Skin of body (tissue), 2 donors: Measurements from ENCODE around the gene SLC38A2. TPM values are rescaled to one million over a fixed set of nuclear protein-coding genes. Genes with fewer than 3 reads are reported as not detected.

Experiments
- DNase-seq: peaks from one replicate; lab custom pipeline; 2025; lab: John Stamatoyannopoulos, UW
- total RNA-seq: library from RNA; depleted of rRNA; stranded (reverse); fragments of >200 nt; gene quantifications from one replicate; pipeline ENCODE4 v1.2.3, GENCODE V29; 2014

Gene SLC38A2
- total RNA-seq, 1 donor from 2014 or later = 366 TPM

DNA sequence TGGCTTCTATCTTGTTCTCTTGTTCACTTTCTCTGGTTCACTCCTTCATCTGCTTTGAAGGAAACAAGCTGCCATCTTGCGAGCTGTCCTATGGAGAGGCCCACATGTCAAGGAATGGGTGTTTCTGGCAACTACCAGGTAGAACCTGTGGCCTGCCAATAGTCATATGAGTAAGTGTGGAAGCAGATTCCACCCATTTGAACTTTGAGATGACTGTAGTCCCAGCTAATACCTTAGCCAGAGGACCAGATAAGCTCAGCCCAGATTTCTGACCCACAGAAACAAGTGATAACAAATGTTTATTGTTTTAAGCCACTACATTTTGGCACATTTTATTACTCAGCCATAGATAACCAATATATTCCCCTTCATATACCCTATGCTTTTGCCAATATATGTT lies 4.0 kb upstream of the SLC38A2 start:
- no peak for DNase-seq

DNA sequence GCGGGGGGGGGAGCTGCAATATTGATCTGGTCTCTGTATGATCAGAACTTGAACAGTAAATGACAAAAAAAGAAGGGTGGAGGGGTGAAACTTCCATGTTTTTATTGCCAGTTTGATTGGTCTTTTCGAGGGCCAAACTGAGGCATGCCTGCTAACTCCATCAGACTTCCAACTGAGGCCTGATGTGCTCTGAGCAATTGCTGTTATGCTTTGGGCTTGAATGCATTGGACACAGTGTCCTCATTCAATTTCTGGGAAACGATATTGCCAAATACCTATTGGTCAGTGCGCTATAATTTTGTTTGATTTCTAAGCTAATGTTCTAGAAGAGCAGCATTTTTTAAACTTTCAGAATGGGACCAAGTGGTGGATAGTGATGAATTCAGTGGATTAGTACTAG lies 2.1 kb upstream of the SLC38A2 start:
- no peak for DNase-seq

GRCh38 chr12:46374310-46374709 lies 1.7 kb upstream of the SLC38A2 start:
- no peak for DNase-seq

DNA sequence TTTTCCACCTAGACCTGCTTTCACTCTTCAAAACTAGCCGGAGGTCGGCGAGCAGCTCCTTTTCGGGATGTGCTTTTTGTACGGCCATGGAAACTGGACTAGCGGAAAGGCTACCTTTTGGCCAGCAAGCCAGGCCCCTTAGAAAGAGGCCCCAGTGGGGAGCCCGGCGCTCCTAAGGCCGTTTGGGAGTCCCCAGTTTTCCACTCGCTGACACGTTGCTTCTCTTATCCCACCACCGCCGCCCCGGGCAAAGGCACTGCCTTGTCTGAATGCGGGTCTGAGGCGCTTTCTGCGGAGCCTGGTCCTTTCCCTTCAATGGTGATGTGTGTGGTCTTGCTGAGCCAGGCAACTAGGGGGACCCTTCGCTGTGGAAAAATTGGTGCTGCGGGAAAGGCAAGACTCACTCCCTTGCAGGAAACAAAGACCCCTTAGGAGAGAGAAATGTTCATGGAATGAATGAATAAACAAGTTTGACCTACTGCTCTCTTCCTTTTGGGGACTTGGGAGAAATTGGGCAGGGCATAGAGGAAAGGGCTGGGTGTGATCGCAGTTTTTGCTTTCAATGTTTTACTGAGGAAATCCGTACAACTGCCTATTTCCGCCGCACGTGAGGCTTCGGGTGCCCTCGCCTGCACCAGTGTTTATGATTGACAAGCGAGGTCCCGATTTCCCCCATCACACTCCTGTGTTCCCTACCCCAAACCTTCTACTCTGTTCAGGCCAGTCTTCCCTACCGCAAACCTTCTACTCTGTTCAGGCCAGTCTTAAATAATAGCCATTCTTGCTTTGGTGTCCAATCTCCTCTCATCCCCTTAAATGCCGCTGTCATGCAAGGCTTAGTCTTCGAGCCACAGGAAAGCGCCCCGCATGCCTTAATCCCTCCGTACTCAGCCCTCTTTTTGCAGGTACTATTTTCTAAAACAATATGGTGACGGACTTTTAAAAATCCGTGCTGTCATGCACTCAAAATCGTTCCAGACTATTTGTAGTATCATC lies 1.0 kb upstream of the SLC38A2 start:
- DNase-seq = peak; percentile 48

DNA sequence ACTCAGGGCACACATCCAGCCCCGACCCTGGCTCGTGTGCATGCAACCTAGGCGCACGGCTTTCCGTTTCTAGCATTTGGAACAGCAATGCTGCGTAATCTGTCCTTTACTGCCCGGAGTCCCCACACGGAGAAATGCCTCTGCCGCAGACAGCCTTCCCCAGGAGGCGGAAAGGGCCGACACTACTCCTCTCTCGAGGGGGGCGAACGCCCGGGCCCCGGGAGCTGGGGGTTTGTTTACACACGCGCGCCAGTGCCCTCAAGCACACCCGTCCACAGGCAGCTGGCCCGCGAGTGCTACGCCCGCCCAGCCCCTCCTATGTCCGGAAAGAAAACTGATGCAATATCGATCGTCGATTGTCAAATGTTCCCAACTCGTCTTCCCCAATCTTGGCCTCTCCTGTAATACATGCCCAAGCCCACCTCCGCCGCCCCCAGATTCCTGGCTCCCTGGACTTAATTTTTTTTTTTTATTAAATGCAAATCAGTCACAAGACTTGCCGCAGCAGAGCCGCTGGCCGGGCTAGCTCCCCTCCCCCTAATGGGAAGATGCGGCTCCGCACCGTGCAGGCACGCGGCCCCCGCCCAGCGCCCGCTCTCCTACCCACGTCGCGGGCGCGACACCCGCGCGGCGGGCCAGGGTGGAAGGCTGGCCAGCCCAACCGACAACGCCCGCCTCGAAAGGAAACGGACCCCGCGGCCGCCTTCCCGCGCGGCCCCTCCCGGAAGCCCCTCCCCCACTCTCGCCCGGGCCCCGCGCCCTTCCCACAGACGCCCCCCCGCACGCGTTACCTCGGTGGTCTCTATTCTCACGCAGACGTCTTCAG lies 642 bp downstream of the SLC38A2 start:
- peak; percentile 74 for DNase-seq

DNA sequence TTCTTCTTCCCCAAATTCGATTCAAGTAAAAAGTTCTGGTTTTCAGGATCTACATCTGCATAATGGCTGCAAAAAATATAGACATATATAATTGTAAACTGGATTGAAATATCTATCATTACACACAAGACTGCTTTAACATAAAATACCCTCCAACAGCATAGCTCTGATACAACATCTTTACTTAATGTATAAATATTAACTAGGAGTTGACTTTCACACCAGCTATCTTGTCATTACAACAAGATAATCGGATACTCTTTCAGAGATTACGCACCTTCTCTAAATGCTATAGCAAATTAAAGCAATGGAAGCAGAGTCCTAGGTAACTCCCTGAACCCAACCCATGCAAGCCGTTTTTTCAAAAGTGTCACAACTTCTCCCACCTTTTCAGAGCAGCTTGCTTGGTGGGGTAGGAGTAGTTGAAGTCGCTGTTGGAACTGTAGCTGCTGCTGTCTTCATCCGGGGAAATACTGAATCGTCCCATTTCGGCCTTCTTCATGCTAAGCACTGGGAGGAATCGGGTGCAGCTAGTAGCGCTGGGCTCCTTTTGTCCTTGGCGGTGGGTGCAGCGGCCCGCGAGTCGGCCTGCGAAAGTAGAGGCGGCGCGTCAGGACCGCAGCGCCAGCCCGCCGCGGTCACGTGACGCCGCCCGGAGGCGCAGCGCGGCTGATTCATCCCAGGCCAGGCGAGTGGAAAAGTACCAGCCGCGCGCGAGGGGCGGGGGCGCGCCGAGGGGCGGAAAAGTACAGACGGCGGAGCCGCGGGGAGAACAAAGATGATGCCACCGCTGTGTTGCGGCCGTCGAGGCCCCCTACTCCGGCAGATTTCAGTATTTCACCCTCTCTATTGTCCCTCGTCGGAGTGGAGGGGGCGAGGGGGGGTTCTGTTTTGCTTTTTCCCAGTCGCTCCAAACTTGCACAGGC lies 1.5 kb downstream of the SLC38A2 start:
- peak; percentile 72 for DNase-seq

DNA sequence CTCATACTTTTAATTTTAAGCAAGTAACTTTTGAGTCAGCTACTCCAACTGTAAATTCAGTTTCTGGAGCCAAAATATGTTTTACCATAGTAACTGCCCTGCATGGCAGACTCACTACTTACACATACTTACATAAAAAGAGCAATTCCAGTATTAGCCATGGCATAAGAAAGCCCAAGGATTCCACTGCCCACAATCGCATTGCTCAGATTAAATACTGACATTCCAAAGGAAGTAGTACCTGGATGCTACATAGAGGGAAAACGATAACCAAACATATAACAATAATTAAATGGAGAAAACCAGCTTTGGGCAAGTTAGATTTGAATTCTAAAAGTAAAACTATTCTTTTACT lies 2.2 kb downstream of the SLC38A2 start:
- DNase-seq = no peak

DNA sequence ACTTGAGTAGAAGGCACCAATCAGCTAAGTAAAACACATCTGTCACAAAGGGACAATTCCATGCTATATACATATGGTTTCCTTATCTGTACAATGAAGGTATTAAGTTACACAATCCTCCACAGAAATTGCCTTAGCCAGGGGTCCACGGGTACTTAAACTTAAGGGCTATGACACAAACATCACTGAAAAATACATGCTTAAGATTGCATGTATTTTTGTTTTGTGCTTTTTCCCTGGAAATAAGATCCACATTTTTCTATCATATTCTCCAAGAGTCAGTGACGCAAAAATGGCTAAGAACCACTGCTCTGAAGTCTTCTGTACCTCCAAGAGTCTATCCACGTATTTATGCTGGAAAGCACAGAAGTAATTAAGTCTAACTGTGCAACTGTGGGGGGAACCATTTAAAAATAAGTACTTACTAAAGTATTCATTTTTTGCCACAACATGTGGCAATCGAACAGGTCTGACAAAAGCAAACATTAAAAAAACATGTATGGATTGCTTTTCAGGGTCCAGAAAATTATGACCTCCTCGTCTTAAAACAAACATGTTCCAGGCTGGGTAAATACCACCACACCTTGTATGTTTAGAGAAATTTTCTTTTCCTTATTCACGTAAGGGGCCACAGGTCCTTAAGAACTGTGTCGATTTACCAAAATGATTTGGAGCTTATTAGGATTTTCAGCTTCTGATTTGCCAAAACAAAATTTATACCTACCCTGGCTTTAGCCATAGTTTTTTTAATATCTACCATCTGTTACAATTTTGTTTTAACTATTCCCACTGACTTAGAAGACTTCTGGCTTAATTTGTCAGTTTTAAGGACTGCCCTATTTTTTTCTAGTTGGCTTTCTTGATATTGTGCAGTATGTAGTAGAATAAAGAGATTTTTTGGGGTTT lies 2.8 kb downstream of the SLC38A2 start:
- no peak for DNase-seq

DNA sequence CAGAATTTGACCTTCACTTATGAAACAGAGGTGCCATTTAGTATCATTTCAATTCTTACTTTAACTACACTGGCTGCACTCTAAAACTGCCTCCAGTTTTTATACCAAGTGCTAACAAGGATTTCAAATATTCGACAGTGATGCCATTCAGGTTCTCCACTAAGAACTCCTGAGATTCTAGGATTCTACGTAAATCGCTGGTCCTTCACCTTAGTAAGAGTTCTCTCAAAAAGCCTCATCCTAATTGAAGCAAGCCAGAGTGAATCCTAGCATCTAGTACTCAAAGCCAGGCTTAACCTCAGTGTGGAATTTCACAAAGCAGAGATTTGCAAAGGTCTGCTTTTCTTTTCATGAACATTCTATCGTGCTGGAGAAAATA lies 3.5 kb downstream of the SLC38A2 start:
- no peak for DNase-seq

- DNase-seq = no peak
Observed at GRCh38 chr12:46368684-46369083, 3.9 kb downstream of the SLC38A2 start.

DNA sequence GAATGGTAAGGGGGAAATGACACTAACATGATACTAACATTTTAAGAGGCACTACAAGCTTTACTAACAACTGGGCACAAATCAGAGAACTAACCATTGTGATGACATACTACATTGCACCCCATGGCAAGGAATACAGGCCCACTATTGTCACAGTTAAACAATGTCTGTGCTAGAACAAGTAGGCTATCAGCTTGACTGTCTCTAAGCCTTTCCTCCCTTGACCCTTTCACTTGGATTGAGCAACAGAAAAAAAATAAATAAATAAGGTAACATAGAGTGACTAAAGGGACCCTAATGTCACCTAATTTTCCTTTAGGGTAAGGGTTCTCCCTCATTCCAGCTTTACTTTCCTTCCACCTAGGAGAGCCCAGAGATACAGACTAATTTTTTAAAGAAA lies 4.4 kb downstream of the SLC38A2 start:
- no peak for DNase-seq

GRCh38 chr12:46367351-46368029 lies 5.1 kb downstream of the SLC38A2 start:
- DNase-seq = no peak

DNA sequence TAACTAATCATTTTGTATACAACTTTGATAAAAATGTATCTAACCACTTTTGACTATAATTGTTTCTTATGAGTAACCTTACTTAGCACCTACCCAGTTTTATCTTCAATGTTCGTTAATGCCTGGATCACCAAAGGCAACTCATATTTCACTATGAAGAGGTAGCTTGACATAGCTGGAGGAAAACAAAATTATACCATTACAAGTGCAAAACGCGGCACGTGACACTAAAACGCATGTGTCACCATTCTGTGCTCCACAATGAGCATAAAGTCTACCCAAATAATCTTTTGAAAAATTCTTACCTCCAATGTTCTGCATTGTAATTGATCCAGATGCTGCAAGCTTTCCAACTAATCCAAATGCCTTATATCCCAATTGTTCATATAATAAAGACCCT lies 5.8 kb downstream of the SLC38A2 start:
- no peak for DNase-seq

DNA sequence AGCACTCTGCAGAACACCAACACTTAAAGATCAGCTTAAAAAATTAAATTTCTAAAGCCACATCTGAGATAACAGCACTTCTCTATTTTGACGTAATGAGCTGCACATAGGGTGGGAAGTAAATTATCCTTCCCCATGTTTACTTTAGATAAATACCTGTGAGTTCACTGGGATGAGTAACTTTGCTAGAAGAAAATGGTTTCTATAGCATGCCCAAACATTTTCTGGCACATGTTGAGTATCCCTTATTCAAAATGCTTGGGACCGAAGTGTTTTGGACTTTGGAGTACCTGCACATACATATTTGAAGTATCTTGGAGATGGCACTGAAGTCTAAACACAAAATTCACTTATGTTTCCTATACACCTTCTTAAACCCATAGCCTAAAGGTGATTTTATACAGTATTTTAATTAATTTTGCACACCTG lies 6.6 kb downstream of the SLC38A2 start:
- DNase-seq = no peak

DNA sequence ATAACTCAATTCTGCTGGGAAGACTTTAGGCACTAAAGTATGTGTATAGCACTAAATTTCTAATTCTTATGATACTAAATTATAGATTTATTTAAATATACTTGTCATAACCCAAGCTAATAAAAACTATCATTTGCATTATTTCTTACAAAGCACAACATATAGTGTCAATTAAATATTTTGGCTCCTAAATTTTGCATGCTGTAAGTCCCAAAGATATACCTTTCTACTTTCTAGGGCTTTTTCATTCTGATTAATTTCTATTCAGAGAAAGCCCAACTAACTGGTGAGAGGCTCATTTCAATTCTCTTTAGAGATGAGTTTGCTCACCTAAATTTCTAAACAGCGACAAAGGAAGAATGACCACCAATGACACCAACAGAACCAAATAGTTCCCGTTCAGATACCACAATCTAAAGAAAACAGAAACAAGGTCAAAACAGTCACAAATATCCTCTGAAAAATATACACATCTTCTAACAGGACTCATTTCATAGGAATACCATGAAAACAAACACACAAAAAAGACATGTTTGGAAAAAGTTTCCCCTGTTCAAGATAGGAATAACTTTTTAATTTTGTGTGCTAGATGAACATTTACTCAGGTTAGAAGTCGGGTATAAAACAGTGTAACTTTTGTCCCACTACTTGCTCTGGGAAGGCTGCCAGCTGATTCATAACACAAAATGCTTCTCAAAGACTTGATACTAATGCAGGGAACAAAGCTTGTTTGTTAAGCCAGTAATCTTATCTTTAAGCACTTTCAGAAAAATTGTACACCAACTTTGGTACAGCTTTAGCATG lies 7.6 kb downstream of the SLC38A2 start:
- no peak for DNase-seq

GRCh38 chr12:46364300-46364696 lies 8.3 kb downstream of the SLC38A2 start:
- DNase-seq = no peak

DNA sequence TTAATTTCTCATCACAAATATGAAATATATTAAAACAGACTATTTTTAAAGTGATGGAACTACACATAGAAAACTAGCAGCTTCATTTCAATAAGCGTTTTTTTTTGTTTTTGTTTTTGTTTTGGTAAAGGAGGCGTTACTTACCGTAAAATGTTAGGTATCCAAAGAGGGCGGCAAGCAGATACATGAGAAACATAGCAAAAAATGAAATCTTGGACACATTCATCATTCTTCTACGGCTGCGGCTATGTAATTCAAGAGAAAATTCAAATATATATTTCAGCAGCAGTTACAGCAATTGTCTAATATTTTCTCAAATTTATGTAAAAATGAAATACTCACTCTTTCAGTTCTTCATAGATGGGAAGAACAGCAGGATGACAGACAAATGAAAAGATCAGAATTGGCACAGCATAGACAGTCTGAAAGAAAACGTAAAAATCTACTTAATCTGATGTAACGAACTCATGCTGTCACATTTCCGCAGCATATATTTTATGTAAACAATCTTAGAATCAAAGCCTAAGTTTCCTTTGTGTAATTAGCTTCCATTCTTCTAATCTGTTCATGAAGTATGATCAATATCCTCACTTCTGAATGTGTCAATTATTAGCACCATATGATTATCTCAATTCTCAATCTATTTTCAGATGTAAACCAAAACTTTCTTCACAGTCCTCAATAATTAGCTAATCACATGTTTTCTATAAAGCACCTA lies 8.8 kb downstream of the SLC38A2 start:
- no peak for DNase-seq

- no peak for DNase-seq
Observed at GRCh38 chr12:46362895-46363581, 9.5 kb downstream of the SLC38A2 start.
